B cell (primary cell): ENCODE results near the gene PFDN6. TPM values are rescaled to one million over a fixed set of nuclear protein-coding genes. Genes with fewer than 3 reads are reported as not detected.

Source experiments
- ATAC-seq: fragments of 200-7000 bp; cut with Tn5 transposase; one replicate; pipeline ENCODE4 v1.10.0; 2021; ENCODE audit warnings: low read depth, mild to moderate bottlenecking, moderate number of reproducible peaks, moderate library complexity
- CTCF ChIA-PET: fragments of 350-600 bp; sonication (Branson Sonifier 250); formaldehyde crosslinking; loops from one replicate; lab custom pipeline; 2021; ENCODE audit warnings: antibody characterized with exemption, inconsistent platforms; lab: Charles Lee
- POLR2A ChIA-PET: fragments of 350-600 bp; sonication (Branson Sonifier 250); formaldehyde crosslinking; loops from one replicate; lab custom pipeline; 2021; ENCODE audit warnings: antibody characterized with exemption; lab: Charles Lee
- DNase-seq: peaks from one replicate; pipeline ENCODE4 v3.0.0; 2013
- H2AFZ ChIP-seq: 2 replicates; pipeline ENCODE4 v1.6.1; 2012; ENCODE audit warnings: mild to moderate bottlenecking, low read depth, low read length; ENCODE audit not compliant: insufficient read depth, poor library complexity, severe bottlenecking
- H3K27ac ChIP-seq, 2 donors: 1 replicate in 1 of 2; 2 replicates in 1 of 2; pipeline ENCODE4 v1.5.1; 2012 to 2013; ENCODE audit warnings: low read length in 2 of 2, mild to moderate bottlenecking in 2 of 2, moderate library complexity in 1 of 2
- H3K27me3 ChIP-seq, 4 experiments: fragments of 200-600 bp in 1 of 4; sonication (generic) in 1 of 4; replicated peaks in 1 of 4; 1 replicate in 2 of 4; 2 replicates in 2 of 4; pipeline versions ENCODE4 v1.6.1 to v1.7.0; 2013 to 2016; ENCODE audit warnings: low read length in 3 of 4, mild to moderate bottlenecking in 2 of 4, mixed read lengths in 1 of 4, moderate library complexity in 1 of 4; ENCODE audit not compliant: insufficient read depth in 4 of 4, control insufficient read depth in 3 of 4; ENCODE audit errors: control extremely low read depth in 1 of 4
- H3K36me3 ChIP-seq, 2 experiments: replicated peaks in 1 of 2; 1 replicate in 1 of 2; 2 replicates in 1 of 2; pipeline versions ENCODE4 v1.6.1 to v1.7.1; 2013; ENCODE audit warnings: low read length in 1 of 2; ENCODE audit not compliant: insufficient read depth in 2 of 2, control insufficient read depth in 1 of 2; ENCODE audit errors: control extremely low read depth in 1 of 2, extremely low read depth in 1 of 2
- H3K4me1 ChIP-seq, 2 donors: fragments of 200-600 bp in 1 of 2; sonication (generic) in 1 of 2; 1 replicate in 1 of 2; 2 replicates in 1 of 2; pipeline versions ENCODE4 v1.5.1 to v1.6.1; 2013 to 2017; ENCODE audit warnings: low read length in 2 of 2; ENCODE audit not compliant: control insufficient read depth in 2 of 2, insufficient read depth in 2 of 2
- H3K4me2 ChIP-seq: replicated peaks from 2 replicates; pipeline ENCODE3; 2012; ENCODE audit warnings: mild to moderate bottlenecking, low read depth, low read length; ENCODE audit not compliant: poor library complexity, severe bottlenecking
- H3K4me3 ChIP-seq, 5 experiments: fragments of 200-600 bp in 1 of 5; sonication (generic) in 1 of 5; 1 replicate in 3 of 5; 2 replicates in 2 of 5; pipeline versions ENCODE4 v1.5.1 to v1.7.0; 2011 to 2016; ENCODE audit warnings: low read length in 4 of 5, mild to moderate bottlenecking in 4 of 5, low read depth in 2 of 5, control low read depth in 1 of 5, moderate library complexity in 1 of 5; ENCODE audit not compliant: insufficient read depth in 1 of 5; ENCODE audit errors: control extremely low read depth in 1 of 5, extremely low read depth in 1 of 5
- H3K79me2 ChIP-seq: fragments of 200-600 bp; sonication (generic); one replicate; pipeline ENCODE4 v1.6.0; 2016; ENCODE audit warnings: low read length; ENCODE audit not compliant: control insufficient read depth, insufficient read depth
- H3K9ac ChIP-seq: fragments of 200-600 bp; sonication (generic); 2 replicates; pipeline ENCODE4 v1.6.1; 2017; ENCODE audit warnings: mild to moderate bottlenecking, low read length, moderate library complexity
- H3K9me3 ChIP-seq, 3 donors: one replicate each; pipeline versions ENCODE4 v1.6.1 to v1.7.1; 2013; ENCODE audit warnings: low read length in 2 of 3; ENCODE audit not compliant: control insufficient read depth in 2 of 3, insufficient read depth in 1 of 3; ENCODE audit errors: control extremely low read depth in 1 of 3
- H4K20me1 ChIP-seq: 2 replicates; pipeline ENCODE4 v1.6.0; 2012; ENCODE audit warnings: mild to moderate bottlenecking, low read length; ENCODE audit not compliant: insufficient read depth, control insufficient read depth, poor library complexity, severe bottlenecking
- H3K27ac Mint-ChIP-seq: one replicate; pipeline ENCODE4 v1.8.0; 2021; ENCODE audit warnings: mixed read lengths
- H3K27me3 Mint-ChIP-seq: one replicate; pipeline ENCODE4 v1.8.0; 2021; ENCODE audit warnings: mixed read lengths
- H3K4me1 Mint-ChIP-seq: one replicate; pipeline ENCODE4 v1.8.0; 2021; ENCODE audit warnings: mixed read lengths
- H3K4me3 Mint-ChIP-seq: one replicate; pipeline ENCODE4 v1.8.0; 2021; ENCODE audit warnings: mixed read lengths
- H3K9me3 Mint-ChIP-seq: one replicate; pipeline ENCODE4 v1.8.0; 2022; ENCODE audit warnings: mixed read lengths; ENCODE audit not compliant: insufficient read depth
- CTCF ChIP-seq: fragments of 200-600 bp; IDR thresholded peaks from one replicate; pipeline ENCODE4 v1.8.0; 2022; ENCODE audit warnings: antibody characterized with exemption, mild to moderate bottlenecking
- EZH2 ChIP-seq: IDR thresholded peaks from 2 replicates; pipeline ENCODE4 v1.6.1; 2012; ENCODE audit warnings: borderline replicate concordance, low read depth, mild to moderate bottlenecking, moderate library complexity, low read length; ENCODE audit not compliant: insufficient read depth, poor library complexity, severe bottlenecking
- WGBS: methylation state at CpG from one replicate; pipeline ENCODE4 v1.1.5; 2013; ENCODE audit warnings: missing lambda C conversion rate; ENCODE audit not compliant: insufficient coverage; 5-methylcytosine and 5-hydroxymethylcytosine counted together
- intact Hi-C: fragments of 100-400 bp; cut with micrococcal nuclease; formaldehyde crosslinking; loops from one replicate; pipeline ENCODE4 v1.10.0; 2022
- polyA plus RNA-seq: library from polyadenylated mRNA; depleted of rRNA; stranded (reverse); fragments of >200 nt; gene quantifications from 2 replicates; pipeline ENCODE4 v1.2.3, GENCODE V29; 2012
- total RNA-seq, 2 donors: library from RNA; stranded (reverse); fragments of 120-200 nt in 1 of 2; gene quantifications; 1 replicate in 1 of 2; 2 replicates in 1 of 2; pipeline versions ENCODE4 v1.2.3 to v1.2.4, GENCODE V29; 2013 to 2022

PFDN6 gene
- total and polyA plus RNA-seq, 2 donors (not counting 1 experiment from before 2014, with no cell fraction given): 33.2 to 51.1 TPM

GRCh38 chr6:33250731-33251130, 38.7 kb upstream of the PFDN6 start:
- POLR2A ChIA-PET: interaction anchor here (0.5 to 0.6 kb wide), 3 partner anchors 20 to 355 kb away, joined by 3 to 5 read pairs (median 5); no protein-coding TSS in a partner anchor
- Histone ChIP-seq H3K27ac (no peak overlapping the region), H3K9me3 (no peaks in the 10 kb centered on the region), H3K79me2 (peaks cover 9% of the 10 kb centered on the region), H3K36me3 (peaks cover 0 to 9% of the 10 kb centered on the region in 2 experiments), H3K9ac (no peak overlapping the region), H4K20me1 (no peaks in the 10 kb centered on the region), H3K27me3 (peaks cover 0 to 4% (median 0%) of the 10 kb centered on the region in 4 experiments), H2AFZ (no peak overlapping the region), H3K4me3 (no peak overlapping the region), H3K4me2 (no peak overlapping the region), H3K4me1 (peaks cover 12 to 24% of the 10 kb centered on the region in 2 donors)
- over 99% methylated on average over 13 of the region's 13 CpGs for WGBS
- DNase-seq (peak; percentile 22), ATAC-seq (no peak)
- TF ChIP-seq EZH2: no peak
- no peak for TF ChIP-seq CTCF
- H3K27ac Mint-ChIP-seq: peak overlapping the region; percentile 97
- no peaks in the 10 kb centered on the region for H3K9me3 Mint-ChIP-seq
- H3K27me3 Mint-ChIP-seq: peaks cover 4% of the 10 kb centered on the region
- peak overlapping the region; percentile 97 for H3K4me3 Mint-ChIP-seq
- CTCF ChIA-PET: interaction anchor here (0.7 to 6.0 kb wide), 6 partner anchors 19 to 250 kb away, joined by 3 to 80 read pairs (median 12); partner anchors contain the start of gene B3GALT4
- intact Hi-C loops: no loop called here
- H3K4me1 Mint-ChIP-seq: peaks cover 31% of the 10 kb centered on the region

- H3K36me3 ChIP-seq: peaks cover 0 to 9% of the 10 kb centered on the region in 2 experiments
- no peak for DNase-seq
- WGBS: 90% methylated on average over 6 of the region's 6 CpGs
- peaks cover 9% of the 10 kb centered on the region for H3K79me2 ChIP-seq
- no peak overlapping the region for H3K4me2 ChIP-seq
- Mint-ChIP-seq H3K4me1 (peaks cover 31% of the 10 kb centered on the region), H3K4me3 (peak overlapping the region; percentile 53), H3K27me3 (no peaks in the 10 kb centered on the region), H3K27ac (peak overlapping the region; percentile 1), H3K9me3 (no peaks in the 10 kb centered on the region)
- no peaks in the 10 kb centered on the region for H3K9me3 ChIP-seq
- H3K4me1 ChIP-seq: peaks cover 12 to 24% of the 10 kb centered on the region in 2 donors
- intact Hi-C loops: no loop called here
- no peak overlapping the region for H3K4me3 ChIP-seq
- POLR2A ChIA-PET: interaction anchor here (0.6 kb wide), 1 partner anchor 106 kb away, joined by 5 read pairs; no protein-coding TSS in a partner anchor
- no peak for TF ChIP-seq EZH2
- TF ChIP-seq CTCF: no peak
- H4K20me1 ChIP-seq: no peaks in the 10 kb centered on the region
- no peak for ATAC-seq
- H3K9ac ChIP-seq: no peak overlapping the region
- no peaks in the 10 kb centered on the region for H3K27me3 ChIP-seq
- H3K27ac ChIP-seq: no peak overlapping the region
- no peak overlapping the region for H2AFZ ChIP-seq
- CTCF ChIA-PET: interaction anchor here (0.7 to 6.0 kb wide), 4 partner anchors 30 to 251 kb away, joined by 3 to 80 read pairs (median 9); no protein-coding TSS in a partner anchor
Measured at GRCh38 chr6:33251395-33252012, 37.9 kb upstream of the PFDN6 start.
